Activated CD4-positive, alpha-beta T cell treated with anti-CD3 and anti-CD28 coated beads, Interleukin-2, amount 10 ng/mL, durations not matched to agents 7 days and 5 days (primary cell): ENCODE results near the gene ZNF22. TPM values are rescaled to one million over a fixed set of nuclear protein-coding genes. Genes with fewer than 3 reads are reported as not detected.

Experiments
- CTCF ChIA-PET: fragments of 350-600 bp; sonication (Branson Sonifier 250); formaldehyde crosslinking; loops from one replicate; lab custom pipeline; 2021; ENCODE audit warnings: antibody characterized with exemption; lab: Charles Lee
- POLR2A ChIA-PET: fragments of 350-600 bp; sonication (Branson Sonifier 250); formaldehyde crosslinking; loops from one replicate; lab custom pipeline; 2021; ENCODE audit warnings: antibody characterized with exemption; lab: Charles Lee
- DNase-seq: peaks from one replicate; pipeline ENCODE4 v3.0.0-alpha.2; 2020
- H3K27ac Mint-ChIP-seq: one replicate; pipeline ENCODE4 v1.8.0; 2021; ENCODE audit warnings: mild to moderate bottlenecking, moderate library complexity, mixed read lengths
- H3K27me3 Mint-ChIP-seq: one replicate; pipeline ENCODE4 v1.8.0; 2021; ENCODE audit warnings: mixed read lengths
- H3K36me3 Mint-ChIP-seq: one replicate; pipeline ENCODE4 v1.8.0; 2021; ENCODE audit warnings: low read depth, mixed read lengths
- H3K4me1 Mint-ChIP-seq: one replicate; pipeline ENCODE4 v1.8.0; 2021; ENCODE audit warnings: mixed read lengths
- H3K4me3 Mint-ChIP-seq: one replicate; pipeline ENCODE4 v1.8.0; 2021; ENCODE audit warnings: mild to moderate bottlenecking, moderate library complexity, mixed read lengths
- H3K9me3 Mint-ChIP-seq: one replicate; pipeline ENCODE4 v1.8.0; 2021; ENCODE audit warnings: mixed read lengths
- total RNA-seq, 2 experiments: library from RNA; stranded (reverse); gene quantifications; one replicate each; pipeline ENCODE4 v1.2.3, GENCODE V29; 2021

Gene ZNF22
- total RNA-seq, 2 experiments from 2014 or later = 26.9 to 29.7 TPM

GRCh38 chr10:44990965-44991364 lies 9.8 kb upstream of the ZNF22 start:
- H3K36me3 Mint-ChIP-seq = no peaks in the 10 kb centered on the region
- H3K4me1 Mint-ChIP-seq = peaks cover 19% of the 10 kb centered on the region
- no peak overlapping the region for H3K27ac Mint-ChIP-seq
- no peak overlapping the region for H3K4me3 Mint-ChIP-seq
- CTCF ChIA-PET = no interaction called here
- H3K9me3 Mint-ChIP-seq = no peaks in the 10 kb centered on the region
- POLR2A ChIA-PET = no interaction called here
- DNase-seq = no peak
- H3K27me3 Mint-ChIP-seq = peaks cover 3% of the 10 kb centered on the region

GRCh38 chr10:44991571-44991970 lies 9.2 kb upstream of the ZNF22 start:
- no peak overlapping the region for H3K4me3 Mint-ChIP-seq
- H3K36me3 Mint-ChIP-seq = no peaks in the 10 kb centered on the region
- no peaks in the 10 kb centered on the region for H3K9me3 Mint-ChIP-seq
- no peak overlapping the region for H3K27ac Mint-ChIP-seq
- ChIA-PET CTCF (interaction anchor here (1.2 kb wide), 1 partner anchor 10 kb away, joined by 3 read pairs; no protein-coding TSS in a partner anchor), POLR2A (no interaction called here)
- H3K4me1 Mint-ChIP-seq = peaks cover 25% of the 10 kb centered on the region
- DNase-seq = no peak
- no peaks in the 10 kb centered on the region for H3K27me3 Mint-ChIP-seq

DNA sequence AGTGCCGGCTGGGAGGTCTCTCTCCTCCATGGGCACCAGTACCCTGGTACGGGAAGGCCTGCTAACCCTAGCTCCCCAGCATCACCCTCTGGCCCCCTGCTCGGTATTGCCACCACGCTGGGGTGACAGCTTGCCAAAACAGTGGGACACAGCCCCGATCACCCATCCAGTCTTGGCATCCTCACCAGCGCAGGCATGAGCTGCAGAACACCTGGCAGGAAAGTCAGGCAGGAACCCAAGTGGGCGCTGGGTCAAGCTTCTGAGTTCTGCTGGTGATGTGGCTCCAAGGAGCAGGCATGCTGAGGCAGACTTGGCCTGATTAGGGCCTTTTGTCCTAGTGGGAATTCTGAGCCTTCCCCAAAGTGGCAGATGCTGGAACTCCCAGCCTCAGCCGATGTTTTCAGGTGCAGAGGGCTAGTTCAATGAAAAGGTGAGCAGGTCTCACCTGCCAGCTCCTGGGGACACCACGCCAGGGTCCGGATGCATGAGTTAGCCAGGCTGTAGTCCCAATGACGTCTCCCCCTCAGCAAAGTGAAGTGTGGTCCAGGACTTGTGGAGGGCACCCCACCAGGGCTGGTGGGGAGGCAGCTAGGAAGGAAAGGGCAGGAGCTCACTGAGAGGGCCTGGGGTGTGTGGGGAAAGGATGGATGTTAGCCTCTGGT lies 8.5 kb upstream of the ZNF22 start:
- H3K27me3 Mint-ChIP-seq = no peaks in the 10 kb centered on the region
- H3K4me1 Mint-ChIP-seq = peaks cover 31% of the 10 kb centered on the region
- H3K4me3 Mint-ChIP-seq = no peak overlapping the region
- no peaks in the 10 kb centered on the region for H3K36me3 Mint-ChIP-seq
- CTCF ChIA-PET = interaction anchor here (0.7 to 1.2 kb wide), 2 partner anchors 10 to 19 kb away, joined by 3 read pairs; no protein-coding TSS in a partner anchor
- peak; percentile 4 for DNase-seq
- no peak overlapping the region for H3K27ac Mint-ChIP-seq
- H3K9me3 Mint-ChIP-seq = no peaks in the 10 kb centered on the region
- POLR2A ChIA-PET = no interaction called here

GRCh38 chr10:44992732-44993225 lies 7.9 kb upstream of the ZNF22 start:
- H3K27ac Mint-ChIP-seq = no peak overlapping the region
- no peak overlapping the region for H3K4me3 Mint-ChIP-seq
- peak; percentile 1 for DNase-seq
- H3K9me3 Mint-ChIP-seq = no peaks in the 10 kb centered on the region
- POLR2A ChIA-PET = no interaction called here
- no peaks in the 10 kb centered on the region for H3K36me3 Mint-ChIP-seq
- H3K4me1 Mint-ChIP-seq = peaks cover 32% of the 10 kb centered on the region
- CTCF ChIA-PET = interaction anchor here (0.7 to 1.2 kb wide), 2 partner anchors 9 to 20 kb away, joined by 3 read pairs; no protein-coding TSS in a partner anchor
- H3K27me3 Mint-ChIP-seq = no peaks in the 10 kb centered on the region

- H3K4me3 Mint-ChIP-seq = no peak overlapping the region
- peaks cover 3% of the 10 kb centered on the region for H3K27me3 Mint-ChIP-seq
- no peak overlapping the region for H3K27ac Mint-ChIP-seq
- ChIA-PET CTCF (interaction anchor here (0.7 kb wide), 1 partner anchor 20 kb away, joined by 3 read pairs; no protein-coding TSS in a partner anchor), POLR2A (no interaction called here)
- H3K4me1 Mint-ChIP-seq = peaks cover 32% of the 10 kb centered on the region
- H3K36me3 Mint-ChIP-seq = no peaks in the 10 kb centered on the region
- H3K9me3 Mint-ChIP-seq = no peaks in the 10 kb centered on the region
- DNase-seq = peak; percentile 4
Observed at GRCh38 chr10:44993226-44993921, 7.3 kb upstream of the ZNF22 start.

GRCh38 chr10:44993922-44994751 lies 6.6 kb upstream of the ZNF22 start:
- peaks cover 9% of the 10 kb centered on the region for H3K27me3 Mint-ChIP-seq
- POLR2A ChIA-PET = no interaction called here

GRCh38 chr10:44994752-44995530 lies 5.8 kb upstream of the ZNF22 start:
- H3K27me3 Mint-ChIP-seq = peaks cover 17% of the 10 kb centered on the region
- POLR2A ChIA-PET = interaction anchor here (0.7 kb wide), 1 partner anchor 1284 kb away, joined by 3 read pairs; no protein-coding TSS in a partner anchor
- H3K4me3 Mint-ChIP-seq = no peak overlapping the region
- peaks cover 3% of the 10 kb centered on the region for H3K9me3 Mint-ChIP-seq
- CTCF ChIA-PET = interaction anchor here (0.8 to 2.0 kb wide), 6 partner anchors 8 to 601 kb away, joined by 3 to 7 read pairs (median 4); no protein-coding TSS in a partner anchor
- DNase-seq = no peak
- no peak overlapping the region for H3K27ac Mint-ChIP-seq
- peaks cover 35% of the 10 kb centered on the region for H3K4me1 Mint-ChIP-seq
- peaks cover 3% of the 10 kb centered on the region for H3K36me3 Mint-ChIP-seq

More at GRCh38 chr10:44993922-44994751, 6.6 kb upstream of the ZNF22 start:
- Mint-ChIP-seq H3K4me1 (peaks cover 32% of the 10 kb centered on the region), H3K9me3 (no peaks in the 10 kb centered on the region), H3K27ac (no peak overlapping the region), H3K4me3 (no peak overlapping the region), H3K36me3 (no peaks in the 10 kb centered on the region)
- no peak for DNase-seq
- CTCF ChIA-PET = interaction anchor here (1.2 to 1.8 kb wide), 3 partner anchors 10 to 26 kb away, joined by 3 to 5 read pairs (median 4); no protein-coding TSS in a partner anchor

DNA sequence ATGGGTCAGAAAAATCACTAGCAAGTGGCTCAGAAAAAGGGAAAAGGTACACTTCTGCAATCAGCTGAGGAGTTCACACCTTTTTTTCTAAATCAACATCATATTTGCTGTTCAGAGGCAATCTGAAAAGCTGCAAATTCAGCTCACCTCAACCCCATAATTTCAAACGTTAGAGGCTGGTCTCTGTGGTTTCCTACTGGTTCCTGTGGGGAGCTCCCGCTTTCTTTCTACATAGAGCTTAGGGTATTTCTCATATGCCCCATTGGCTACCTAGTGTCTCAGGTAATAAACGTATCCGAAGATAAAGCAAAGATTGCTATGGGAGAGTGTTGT lies 5.2 kb upstream of the ZNF22 start:
- ChIA-PET POLR2A (interaction anchor here (0.7 kb wide), 1 partner anchor 1284 kb away, joined by 3 read pairs; no protein-coding TSS in a partner anchor), CTCF (interaction anchor here (0.8 to 2.0 kb wide), 6 partner anchors 9 to 601 kb away, joined by 3 to 7 read pairs (median 4); no protein-coding TSS in a partner anchor)
- Mint-ChIP-seq H3K27me3 (peaks cover 17% of the 10 kb centered on the region), H3K27ac (peak overlapping the region; percentile 60), H3K36me3 (peaks cover 4% of the 10 kb centered on the region), H3K9me3 (peaks cover 6% of the 10 kb centered on the region), H3K4me1 (peaks cover 41% of the 10 kb centered on the region), H3K4me3 (no peak overlapping the region)
- peak; percentile 17 for DNase-seq

DNA sequence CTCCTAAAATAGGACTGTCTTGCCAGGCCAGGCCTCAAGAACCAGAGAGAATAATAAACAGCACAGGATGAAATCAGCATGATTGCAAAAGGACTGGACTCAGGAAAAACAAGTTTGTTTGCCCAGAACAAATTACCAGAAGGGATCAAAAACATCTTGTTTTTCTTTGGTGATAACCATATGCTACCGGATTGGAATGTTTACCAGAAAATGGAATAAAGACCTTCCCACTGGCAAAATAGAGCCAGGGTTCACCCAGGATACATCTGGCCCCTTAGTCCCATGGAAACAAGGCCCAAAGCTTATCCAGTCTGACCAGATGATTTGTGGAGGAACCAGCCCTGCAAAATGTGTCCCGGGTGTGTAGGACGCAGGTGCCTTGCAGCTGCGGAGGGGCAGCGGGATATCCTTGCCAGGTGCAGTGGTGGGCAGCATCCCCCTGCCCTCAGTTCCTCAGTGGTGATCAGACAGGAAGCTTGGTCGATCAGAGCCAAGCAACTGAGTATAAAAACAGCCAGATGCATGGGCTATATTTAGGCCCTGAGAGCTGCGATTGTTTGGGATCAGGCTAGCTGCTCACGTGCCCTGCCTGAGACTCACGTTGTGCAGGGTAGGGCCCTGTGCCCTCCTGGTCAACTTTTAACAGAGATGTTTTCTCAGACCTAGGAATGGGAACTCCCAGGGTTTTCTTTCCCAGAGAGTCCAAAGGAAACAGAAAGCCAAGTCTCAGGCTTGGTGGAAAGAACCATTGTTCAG lies 4.6 kb upstream of the ZNF22 start:
- ChIA-PET POLR2A (interaction anchor here (0.7 kb wide), 1 partner anchor 1283 kb away, joined by 3 read pairs; no protein-coding TSS in a partner anchor), CTCF (interaction anchor here (1.2 to 2.0 kb wide), 3 partner anchors 8 to 20 kb away, joined by 4 to 7 read pairs (median 5); no protein-coding TSS in a partner anchor)
- Mint-ChIP-seq H3K27me3 (peaks cover 17% of the 10 kb centered on the region), H3K36me3 (peaks cover 6% of the 10 kb centered on the region), H3K9me3 (peaks cover 6% of the 10 kb centered on the region), H3K27ac (peak overlapping the region; percentile 60), H3K4me1 (peaks cover 44% of the 10 kb centered on the region), H3K4me3 (no peak overlapping the region)
- DNase-seq = no peak

GRCh38 chr10:44997105-44997748 lies 3.5 kb upstream of the ZNF22 start:
- H3K4me1 Mint-ChIP-seq = peaks cover 50% of the 10 kb centered on the region
- peaks cover 6% of the 10 kb centered on the region for H3K9me3 Mint-ChIP-seq
- H3K27me3 Mint-ChIP-seq = peaks cover 17% of the 10 kb centered on the region
- no peak for DNase-seq
- no peak overlapping the region for H3K4me3 Mint-ChIP-seq
- ChIA-PET POLR2A (no interaction called here), CTCF (interaction anchor here (0.9 kb wide), 1 partner anchor 64 kb away, joined by 3 read pairs; no protein-coding TSS in a partner anchor)
- H3K27ac Mint-ChIP-seq = no peak overlapping the region
- peaks cover 9% of the 10 kb centered on the region for H3K36me3 Mint-ChIP-seq
